Psoas muscle (tissue), 8 donors: ENCODE results near the gene LPGAT1. TPM values are rescaled to one million over a fixed set of nuclear protein-coding genes. Genes with fewer than 3 reads are reported as not detected.
"Not testable (repeated sequence)": the region's sequence is repeated elsewhere in the genome, so short reads cannot be mapped to it uniquely, and the experiment has no call there.

Experiments used
- ATAC-seq, 4 donors: fragments of 200-7000 bp; cut with Tn5 transposase; one replicate each; pipeline ENCODE4 v1.9.1; 2020; ENCODE audit warnings: moderate library complexity in 3 of 4, mild to moderate bottlenecking in 2 of 4
- DNase-seq, 2 donors: peaks; one replicate each; pipeline ENCODE4 v3.0.0-alpha.2; 2020
- H3K27ac ChIP-seq: fragments of 200-600 bp; one replicate; pipeline ENCODE4 v1.8.0; 2022
- H3K27me3 ChIP-seq, 3 donors: fragments of 200-600 bp in 1 of 3; one replicate each; pipeline versions ENCODE4 v1.6.1 to v1.8.0; 2013 to 2022; ENCODE audit warnings: low read length in 2 of 3, mild to moderate bottlenecking in 2 of 3, moderate library complexity in 1 of 3; ENCODE audit not compliant: insufficient read depth in 3 of 3
- H3K36me3 ChIP-seq, 2 donors: fragments of 200-600 bp in 1 of 2; one replicate each; pipeline versions ENCODE4 v1.6.1 to v1.8.0; 2013 to 2022; ENCODE audit warnings: low read depth in 1 of 2, mild to moderate bottlenecking in 1 of 2, moderate library complexity in 1 of 2; ENCODE audit not compliant: insufficient read depth in 1 of 2
- H3K4me1 ChIP-seq: fragments of 200-600 bp; one replicate; pipeline ENCODE4 v1.8.0; 2022
- H3K4me3 ChIP-seq: fragments of 200-600 bp; one replicate; pipeline ENCODE4 v1.8.0; 2022; ENCODE audit warnings: mild to moderate bottlenecking
- H3K9me3 ChIP-seq: fragments of 200-600 bp; one replicate; pipeline ENCODE4 v1.8.0; 2022
- WGBS, 3 donors: extraction: QIAGEN DNeasy Blood & Tissue Kit; methylation state at CpG; one replicate each; pipeline versions ENCODE4 v1.1.6 to v1.1.7; 2013; 5-methylcytosine and 5-hydroxymethylcytosine counted together
- intact Hi-C, 2 donors: fragments of 100-400 bp; cut with DNase I; formaldehyde crosslinking; loops; one replicate each; pipeline versions ENCODE4 v1.11.0 to v1.14.2; 2022
- polyA plus RNA-seq, 3 donors: library from polyadenylated mRNA; stranded (reverse); fragments of 200-250 nt; gene quantifications; one replicate each; pipeline ENCODE4 v1.2.3, GENCODE V29; 2013
- total RNA-seq, 4 donors: library from RNA; stranded (reverse); fragmentation: NEBNext Ultra II Directional in 2 of 4; extraction: Animal tissue kit (Norgen Biotek cat#: 25700) in 2 of 4; gene quantifications; one replicate each; pipeline versions ENCODE4 v1.2.1 to v1.2.4, GENCODE V29; 2021 to 2023
- TF ChIP-seq, protein P1 (sequence below): fragments of 200-600 bp; IDR thresholded peaks from one replicate; pipeline ENCODE4 v1.8.0; 2022; ENCODE audit warnings: antibody characterized with exemption
- donor health status: healthy with polysubstance abuse.
- donor health status: DM: no; HTN: no; CAD: no; lungs with moderate emphysema.
- donor health status: Bipolar disorder and iron deficiency.
- donor health status: healthy.
- donor health status: DM: yes; HTN: yes; CAD: no.
- donor health status: DM: no; HTN: no; CAD: no.
- donor health status: DM: no; HTN: no; CAD: no.
- donor health status: DM: yes; HTN: yes; CAD: no.

The LPGAT1 gene
- total and polyA plus RNA-seq, 7 donors, result 6.2 to 26.2 (median 19.3) TPM

DNA sequence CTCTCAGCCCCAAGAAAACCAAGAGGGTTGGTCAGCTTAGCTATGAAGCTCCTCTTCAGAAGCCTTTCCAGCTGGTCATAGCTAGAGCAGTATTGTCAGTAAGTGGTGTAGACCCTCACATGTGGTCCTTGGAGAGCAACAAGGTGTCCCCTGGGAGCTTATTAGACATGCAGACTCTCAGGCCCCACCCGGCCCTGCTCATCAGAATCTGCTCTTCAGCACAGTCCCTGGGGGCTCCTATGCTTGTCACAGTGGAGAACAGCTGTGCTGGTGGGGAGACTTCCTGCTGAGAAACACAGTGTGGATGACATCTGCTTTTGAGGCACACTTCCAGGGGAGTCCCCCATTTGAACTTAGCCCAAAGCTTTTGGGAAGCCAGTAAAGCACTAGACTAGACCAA, 133.2 kb downstream of the LPGAT1 start:
- Histone ChIP-seq H3K36me3 (no peaks in the 10 kb centered on the region), H3K4me3 (no peak overlapping the region), H3K27ac (no peak overlapping the region), H3K4me1 (no peaks in the 10 kb centered on the region), H3K9me3 (no peaks in the 10 kb centered on the region), H3K27me3 (no peaks in the 10 kb centered on the region)
- TF ChIP-seq, protein P1, sequence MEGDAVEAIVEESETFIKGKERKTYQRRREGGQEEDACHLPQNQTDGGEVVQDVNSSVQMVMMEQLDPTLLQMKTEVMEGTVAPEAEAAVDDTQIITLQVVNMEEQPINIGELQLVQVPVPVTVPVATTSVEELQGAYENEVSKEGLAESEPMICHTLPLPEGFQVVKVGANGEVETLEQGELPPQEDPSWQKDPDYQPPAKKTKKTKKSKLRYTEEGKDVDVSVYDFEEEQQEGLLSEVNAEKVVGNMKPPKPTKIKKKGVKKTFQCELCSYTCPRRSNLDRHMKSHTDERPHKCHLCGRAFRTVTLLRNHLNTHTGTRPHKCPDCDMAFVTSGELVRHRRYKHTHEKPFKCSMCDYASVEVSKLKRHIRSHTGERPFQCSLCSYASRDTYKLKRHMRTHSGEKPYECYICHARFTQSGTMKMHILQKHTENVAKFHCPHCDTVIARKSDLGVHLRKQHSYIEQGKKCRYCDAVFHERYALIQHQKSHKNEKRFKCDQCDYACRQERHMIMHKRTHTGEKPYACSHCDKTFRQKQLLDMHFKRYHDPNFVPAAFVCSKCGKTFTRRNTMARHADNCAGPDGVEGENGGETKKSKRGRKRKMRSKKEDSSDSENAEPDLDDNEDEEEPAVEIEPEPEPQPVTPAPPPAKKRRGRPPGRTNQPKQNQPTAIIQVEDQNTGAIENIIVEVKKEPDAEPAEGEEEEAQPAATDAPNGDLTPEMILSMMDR, result no peak
- WGBS, 3 donors, result 51 to 63% (median 60%) methylated on average over 1 of the region's 1 CpG
- DNase-seq (no peak), ATAC-seq (no peak)
- intact Hi-C loops, result loop anchor here in 1 of 2 donors (5.0 kb wide), 1 partner anchor 135 kb away; the partner anchor contains the start of gene LPGAT1

DNA sequence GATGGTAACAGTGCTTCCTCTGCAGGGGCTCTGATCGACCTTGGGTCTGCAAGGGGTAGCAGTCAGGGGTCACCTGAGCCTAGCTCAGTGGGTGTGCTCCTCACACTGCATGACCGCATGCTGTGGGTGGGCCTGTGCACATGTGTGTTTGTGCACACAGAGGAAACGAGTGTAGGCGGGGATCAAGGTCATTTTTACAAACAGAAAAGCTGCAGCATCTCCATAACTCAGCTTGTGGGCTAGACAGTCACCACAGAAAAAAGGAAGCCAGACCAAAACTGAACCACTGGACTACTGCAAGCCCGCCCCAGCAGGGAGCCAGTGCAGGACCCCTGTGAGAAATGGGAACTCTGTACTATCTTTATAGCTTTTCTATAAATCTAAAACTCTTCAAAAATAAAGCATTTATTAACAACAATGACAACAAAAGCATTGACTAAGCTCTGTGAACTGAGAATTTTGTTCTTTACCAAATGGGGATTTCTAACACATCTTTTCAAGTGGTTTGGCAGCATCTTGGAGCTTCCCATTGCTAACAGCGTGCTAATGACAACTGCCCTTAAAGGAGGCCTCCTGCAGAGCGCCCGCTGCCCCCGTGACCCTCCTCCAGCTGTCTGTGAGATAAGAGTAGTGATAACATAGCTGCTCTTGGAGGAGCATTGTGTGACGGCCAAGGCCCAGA, 135.3 kb downstream of the LPGAT1 start:
- WGBS, 3 donors, result 84 to 90% (median 86%) methylated on average over 10 of the region's 10 CpGs
- DNase-seq, result no peak
- intact Hi-C loops, result loop anchor here in 1 of 2 donors (5.0 kb wide), 1 partner anchor 137 kb away; the partner anchor contains the start of gene LPGAT1

DNA sequence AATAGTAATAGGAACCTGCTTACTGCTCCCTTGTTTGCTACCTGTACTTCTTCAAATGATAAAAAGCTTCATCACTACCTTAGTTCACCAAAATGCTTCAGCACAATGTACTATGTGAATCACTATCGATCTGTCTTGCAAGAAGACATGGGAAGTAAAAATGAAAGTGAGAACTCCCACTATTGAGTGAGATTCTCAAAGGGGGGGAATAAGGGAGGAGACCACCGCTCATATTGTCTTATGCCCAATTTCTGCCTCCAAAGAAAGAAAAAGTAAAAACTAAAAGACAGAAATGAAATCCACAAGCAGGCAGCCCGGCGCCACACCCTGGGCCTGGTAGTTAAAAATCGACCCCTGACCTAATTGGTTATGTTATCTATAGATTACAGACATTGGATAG, 136.7 kb downstream of the LPGAT1 start:
- H3K27ac ChIP-seq, H3K27me3 ChIP-seq, H3K36me3 ChIP-seq, H3K4me1 ChIP-seq, DNase-seq, H3K4me3 ChIP-seq, intact Hi-C loops, ATAC-seq, H3K9me3 ChIP-seq: not testable (repeated sequence)
- 85 to 96% (median 94%) methylated on average over 5 of the region's 5 CpGs for WGBS, 3 donors

More for the DNA sequence above, 135.3 kb downstream of the LPGAT1 start:
- Histone ChIP-seq H3K36me3 (no peaks in the 10 kb centered on the region), H3K4me3 (no peak overlapping the region), H3K27me3 (no peaks in the 10 kb centered on the region), H3K27ac (no peak overlapping the region), H3K4me1 (no peaks in the 10 kb centered on the region), H3K9me3 (no peaks in the 10 kb centered on the region)
- TF ChIP-seq, protein P1, result no peak
- no peak for ATAC-seq

Other genes starting within 250 kb of the LPGAT1 start
- not detected for gene NEK2, start 155.1 kb downstream of the LPGAT1 start, total RNA-seq
- under 1 TPM in 2 of 3 donors, not detected in 1; 0.03 to 0.04 TPM for gene NEK2, start 155.1 kb downstream of the LPGAT1 start, polyA plus RNA-seq
- 1 to 10 TPM; 6.2 to 8.1 (median 7.5) TPM for gene INTS7, start 204.8 kb upstream of the LPGAT1 start, total RNA-seq
- 10 to 100 TPM in 1 of 3 donors, 1 to 10 TPM in 2; 4.4 to 12.7 (median 9.2) TPM for gene INTS7, start 204.8 kb upstream of the LPGAT1 start, polyA plus RNA-seq
- gene DTL, start 205.0 kb upstream of the LPGAT1 start, total RNA-seq, result under 1 TPM; 0.12 to 0.40 (median 0.17) TPM
- under 1 TPM; 0.19 to 0.72 (median 0.23) TPM for gene DTL, start 205.0 kb upstream of the LPGAT1 start, polyA plus RNA-seq